ENCODE data around the gene TNNC1.

Gene TNNC1

GRCh38 chr3:52484680-52485461 is 31.0 kb upstream of the TNNC1 start:
- in situ Hi-C loops (cut with HindIII; ENCODE audit: low sequenced_read_pairs), result loop anchor here (5.0 kb wide), 1 partner anchor 68 kb away; no protein-coding TSS in a partner anchor

DNA sequence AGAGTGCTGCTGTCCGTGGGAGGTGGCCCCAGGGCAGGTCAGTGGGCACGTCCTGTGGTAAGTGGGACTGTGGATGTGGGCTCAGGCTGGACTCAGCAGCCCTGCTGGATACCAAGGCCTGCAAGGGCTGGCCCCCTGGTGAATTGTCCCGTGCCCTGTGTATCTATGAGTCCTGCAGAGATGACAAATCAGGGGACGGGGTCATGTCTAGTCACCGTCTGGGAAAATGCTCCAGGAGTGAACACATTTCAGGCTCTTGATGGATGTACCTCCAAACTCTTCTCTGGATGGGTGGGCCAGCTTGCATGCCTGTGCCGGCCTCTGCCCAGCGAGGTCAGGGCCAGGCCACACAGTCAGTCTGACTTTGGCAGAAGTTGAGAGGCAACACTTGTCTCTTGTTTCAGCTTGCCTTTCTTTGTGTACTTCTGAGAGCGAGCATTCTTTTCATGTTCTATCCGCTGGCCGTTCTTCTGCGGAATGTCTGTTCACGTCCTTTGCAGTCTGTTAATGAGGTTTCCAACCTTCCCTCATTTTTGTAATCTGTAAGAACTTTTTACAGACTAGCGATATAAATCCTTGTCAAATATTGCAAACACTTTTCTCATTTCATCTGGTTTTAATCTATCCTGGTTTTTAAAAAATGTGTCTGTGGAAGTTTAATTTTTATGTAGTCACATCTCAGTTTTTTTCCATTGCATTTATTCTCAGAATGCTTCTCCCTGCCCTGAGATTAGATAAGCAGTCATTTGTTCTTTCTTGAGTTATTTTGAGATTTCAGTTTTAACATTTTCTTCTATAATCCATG is 29.9 kb upstream of the TNNC1 start:
- in situ Hi-C loops (cut with HindIII; ENCODE audit: low sequenced_read_pairs), result loop anchor here (5.0 kb wide), 1 partner anchor 66 kb away; no protein-coding TSS in a partner anchor

DNA sequence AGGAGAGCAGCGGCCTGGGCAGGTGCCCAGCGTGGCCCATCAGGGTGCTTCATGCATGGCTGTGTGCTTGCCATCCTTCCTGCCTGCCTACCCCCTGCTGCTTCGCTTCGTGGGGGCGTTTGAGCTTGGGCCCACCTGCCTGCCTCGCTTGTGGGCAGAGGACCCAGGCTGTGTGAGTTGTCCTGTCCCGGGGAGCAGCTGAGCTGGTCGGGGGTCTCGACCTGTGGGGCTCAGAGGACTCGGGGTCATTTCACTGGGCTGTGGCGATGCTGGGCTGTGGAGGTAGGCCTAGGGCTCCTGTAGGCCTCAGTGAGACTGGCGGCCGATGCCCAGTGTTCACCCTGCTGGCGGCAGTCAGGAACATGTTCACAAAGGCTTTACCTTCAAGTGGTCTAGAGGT is 29.2 kb upstream of the TNNC1 start:
- in situ Hi-C loops (cut with HindIII; ENCODE audit: low sequenced_read_pairs), result loop anchor here (5.0 kb wide), 1 partner anchor 66 kb away; no protein-coding TSS in a partner anchor

GRCh38 chr3:52481819-52482521 is 28.1 kb upstream of the TNNC1 start:
- in situ Hi-C loops (cut with HindIII; ENCODE audit: low sequenced_read_pairs), result loop anchor here (5.0 kb wide), 1 partner anchor 65 kb away; no protein-coding TSS in a partner anchor

- in situ Hi-C loops (cut with HindIII; ENCODE audit: low sequenced_read_pairs), result loop anchor here (5.0 kb wide), 1 partner anchor 64 kb away; no protein-coding TSS in a partner anchor
Observed at GRCh38 chr3:52480768-52481715, 27.2 kb upstream of the TNNC1 start.

- in situ Hi-C loops (cut with HindIII; ENCODE audit: low sequenced_read_pairs), result loop anchor here (5.0 kb wide), 1 partner anchor 63 kb away; no protein-coding TSS in a partner anchor
Observed at GRCh38 chr3:52479877-52480575, 26.2 kb upstream of the TNNC1 start.

GRCh38 chr3:52479037-52479876 is 25.4 kb upstream of the TNNC1 start:
- in situ Hi-C loops (cut with HindIII; ENCODE audit: low sequenced_read_pairs), result no loop called here

DNA sequence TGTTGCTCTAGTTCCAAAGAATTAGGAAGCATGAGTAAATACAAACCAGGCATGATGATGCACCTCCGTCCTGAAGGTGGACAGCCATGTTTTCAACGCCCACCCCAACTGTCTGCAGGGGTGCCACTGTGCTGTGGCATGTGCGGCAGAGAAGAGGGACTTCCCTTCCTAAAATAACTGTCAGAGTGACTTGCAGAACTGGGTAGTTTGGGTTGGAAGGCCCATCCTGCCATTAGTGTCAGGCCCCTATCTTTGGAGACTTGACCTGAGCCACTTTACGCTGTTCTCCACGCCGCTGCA is 23.9 kb upstream of the TNNC1 start:
- in situ Hi-C loops (cut with HindIII; ENCODE audit: low sequenced_read_pairs), result no loop called here

DNA sequence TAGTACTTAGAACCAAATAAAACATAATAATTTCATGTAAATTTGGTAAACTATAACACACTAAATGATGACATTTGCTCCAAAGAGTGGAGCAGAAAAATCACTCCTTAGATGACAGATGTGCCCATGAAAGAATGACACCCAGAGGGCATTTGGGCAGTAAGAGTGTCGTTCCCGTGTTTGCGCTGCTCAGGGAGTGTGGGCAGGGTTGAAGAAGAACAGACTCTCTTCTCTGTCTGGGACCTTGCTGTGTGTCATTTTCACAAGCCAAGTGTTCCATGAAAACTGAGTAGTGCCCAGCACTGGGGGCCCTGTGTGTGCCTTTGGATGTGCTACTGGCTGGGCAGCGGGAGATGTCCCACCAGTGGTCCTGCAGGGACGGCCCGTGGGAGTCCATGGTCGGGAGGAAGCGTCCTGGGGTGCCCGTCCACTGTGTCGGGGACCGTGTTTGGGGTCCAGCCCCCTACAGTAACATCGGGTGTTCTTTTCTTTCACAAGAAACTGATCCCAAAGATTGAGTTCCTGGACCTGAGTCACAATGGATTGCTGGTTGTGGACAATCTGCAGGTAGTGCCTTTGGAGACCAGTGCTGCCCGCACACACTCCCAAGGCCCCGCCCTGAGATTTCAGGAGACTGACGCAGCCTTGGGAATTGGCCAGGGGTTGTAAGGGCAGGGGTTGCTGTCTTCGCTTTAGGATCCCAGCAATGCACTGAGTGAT is 23.4 kb upstream of the TNNC1 start:
- in situ Hi-C loops (cut with HindIII; ENCODE audit: low sequenced_read_pairs), result no loop called here

- in situ Hi-C loops (cut with HindIII; ENCODE audit: low sequenced_read_pairs), result loop anchor here (5.0 kb wide), 1 partner anchor 79 kb away; no protein-coding TSS in a partner anchor
Observed at GRCh38 chr3:52473026-52473425, 19.2 kb upstream of the TNNC1 start.

- in situ Hi-C loops (cut with HindIII; ENCODE audit: low sequenced_read_pairs), result loop anchor here (5.0 kb wide), 1 partner anchor 80 kb away; no protein-coding TSS in a partner anchor
Observed at GRCh38 chr3:52472239-52473000, 18.6 kb upstream of the TNNC1 start.

- in situ Hi-C loops (cut with HindIII; ENCODE audit: low sequenced_read_pairs), result loop anchor here (5.0 kb wide), 1 partner anchor 81 kb away; no protein-coding TSS in a partner anchor
Observed at GRCh38 chr3:52471371-52472238, 17.8 kb upstream of the TNNC1 start.

DNA sequence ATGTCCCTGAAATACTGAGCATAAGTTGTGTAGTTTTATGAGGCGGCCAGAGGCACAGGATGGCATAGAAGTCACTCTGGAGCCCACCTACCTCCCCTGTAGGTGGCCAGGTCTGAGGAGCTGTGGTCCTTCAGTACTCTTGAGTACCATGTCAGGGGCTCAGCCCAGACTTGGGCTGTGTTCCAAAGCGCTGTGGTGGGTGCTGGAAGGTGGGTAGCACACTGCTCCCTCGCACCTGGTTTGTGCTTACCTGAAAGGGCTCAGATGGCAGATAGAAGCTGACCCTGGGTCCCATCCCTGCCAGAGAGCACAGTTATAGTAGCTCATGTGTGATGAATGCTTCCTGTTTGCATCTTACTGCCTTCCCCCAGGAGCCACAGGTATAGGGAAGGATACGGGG is 17.1 kb upstream of the TNNC1 start:
- in situ Hi-C loops (cut with HindIII; ENCODE audit: low sequenced_read_pairs), result loop anchor here (5.0 kb wide), 1 partner anchor 81 kb away; no protein-coding TSS in a partner anchor

DNA sequence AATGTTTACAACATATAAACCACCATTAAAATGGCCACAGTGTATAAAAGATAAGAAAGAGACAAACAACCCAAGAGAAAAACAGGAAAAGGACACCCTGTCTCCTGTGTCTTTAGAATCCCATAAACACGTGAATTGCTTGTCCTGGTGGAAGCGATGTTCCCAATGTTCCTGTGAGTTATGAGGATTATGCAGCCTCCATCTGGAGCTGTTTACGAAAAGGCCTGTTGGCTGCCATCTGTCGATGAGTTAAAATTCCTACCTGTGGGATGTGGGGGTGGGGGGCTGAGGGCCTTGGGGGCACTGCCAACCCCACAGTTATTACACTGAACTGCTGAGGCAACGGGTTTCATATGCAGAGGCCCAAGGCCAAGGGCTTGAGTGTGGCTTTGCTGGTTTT is 15.2 kb upstream of the TNNC1 start:
- in situ Hi-C loops (cut with HindIII; ENCODE audit: low sequenced_read_pairs), result no loop called here

- in situ Hi-C loops (cut with HindIII; ENCODE audit: low sequenced_read_pairs), result no loop called here
Observed at GRCh38 chr3:52468336-52468735, 14.5 kb upstream of the TNNC1 start.

DNA sequence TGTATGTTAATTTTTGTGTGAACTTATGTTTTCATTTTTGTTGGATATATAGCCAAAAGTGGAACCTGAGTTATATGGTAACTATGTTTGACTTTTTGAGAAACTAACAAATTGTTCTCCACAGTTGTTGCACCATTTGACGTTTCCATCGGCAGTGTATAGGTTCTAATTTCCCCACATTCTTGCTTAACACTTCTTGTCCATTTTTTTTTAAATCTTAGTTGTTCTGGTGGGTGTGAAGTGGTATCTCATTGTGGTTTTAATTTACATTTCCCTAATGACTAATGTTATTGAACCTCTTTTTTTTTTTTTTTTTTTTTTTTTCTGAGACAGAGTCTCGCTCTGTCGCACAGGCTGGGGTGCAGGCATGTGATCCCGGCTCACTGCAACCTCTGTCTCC is 9.6 kb upstream of the TNNC1 start:
- in situ Hi-C loops (cut with HindIII; ENCODE audit: low sequenced_read_pairs), result no loop called here
